GM21717 (cell line): ENCODE results near the gene RER1.
"Not testable (repeated sequence)": the region's sequence is repeated elsewhere in the genome, so short reads cannot be mapped to it uniquely, and the experiment has no call there.

Experiments used
- ATAC-seq: cut with Tn5 transposase; IDR thresholded peaks from one replicate; pipeline ENCODE4 v1.9.1; 2021; ENCODE audit warnings: mild to moderate bottlenecking, moderate library complexity; ENCODE audit not compliant: unreplicated experiment

The RER1 gene

GRCh38 chr1:2440346-2440745 is 48.7 kb downstream of the RER1 start:
- not testable (repeated sequence) for ATAC-seq

- ATAC-seq, result no peak
These were observed 50.1 kb downstream of the RER1 start for GRCh38 chr1:2441746-2442145.

- no peak for ATAC-seq
These were observed 51.0 kb downstream of the RER1 start for GRCh38 chr1:2442661-2443060.

GRCh38 chr1:2443277-2444137 is 51.9 kb downstream of the RER1 start:
- no peak for ATAC-seq

GRCh38 chr1:2444138-2444591 is 52.5 kb downstream of the RER1 start:
- ATAC-seq, result no peak

- ATAC-seq, result no peak
These were observed 53.7 kb downstream of the RER1 start for GRCh38 chr1:2445162-2445822.

GRCh38 chr1:2445823-2446215 is 54.2 kb downstream of the RER1 start:
- no peak for ATAC-seq

GRCh38 chr1:2446394-2446793 is 54.8 kb downstream of the RER1 start:
- no peak for ATAC-seq

GRCh38 chr1:2446861-2447260 is 55.2 kb downstream of the RER1 start:
- ATAC-seq, result no peak

GRCh38 chr1:2447276-2448097 is 55.8 kb downstream of the RER1 start:
- ATAC-seq, result no peak

GRCh38 chr1:2448098-2448445 is 56.4 kb downstream of the RER1 start:
- ATAC-seq, result no peak

- ATAC-seq, result no peak
These were observed 58.2 kb downstream of the RER1 start for GRCh38 chr1:2449636-2450454.

- no peak for ATAC-seq
These were observed 60.1 kb downstream of the RER1 start for GRCh38 chr1:2451741-2452140.

GRCh38 chr1:2452201-2452931 is 60.7 kb downstream of the RER1 start:
- ATAC-seq, result no peak

GRCh38 chr1:2452932-2453315 is 61.3 kb downstream of the RER1 start:
- no peak for ATAC-seq

GRCh38 chr1:2454227-2454626 is 62.6 kb downstream of the RER1 start:
- ATAC-seq, result no peak
